Peyer's patch (tissue), 4 donors: ENCODE data around the gene RASSF1.

ENCODE experiments used
- CTCF ChIP-seq, 6 experiments: fragments of 450-650 bp in 4 of 6; fragments of 200-600 bp in 2 of 6; sonication (generic) in 1 of 6; IDR thresholded peaks; one replicate each; pipeline ENCODE4 v1.5.1; 2017 to 2019; ENCODE audit warnings: antibody characterized with exemption in 6 of 6, mild to moderate bottlenecking in 3 of 6, moderate library complexity in 1 of 6
- POLR2A ChIP-seq, 2 donors: fragments of 450-650 bp; IDR thresholded peaks; one replicate each; pipeline ENCODE4 v1.5.1; 2017; ENCODE audit warnings: antibody characterized with exemption in 2 of 2, mild to moderate bottlenecking in 2 of 2, moderate library complexity in 2 of 2

GRCh38 chr3:50323092-50323600, 17.5 kb downstream of the RASSF1 start:
- TF ChIP-seq CTCF (IDR thresholded peaks at IDR 0.05): no peak
- TF ChIP-seq POLR2A (IDR thresholded peaks at IDR 0.05): no peak
